HG02970 (cell line): ENCODE results near the gene ULK2.

ENCODE experiments used
- ATAC-seq: cut with Tn5 transposase; IDR thresholded peaks from one replicate; pipeline ENCODE4 v1.9.1; 2021; ENCODE audit warnings: mild to moderate bottlenecking, moderate library complexity, moderate number of reproducible peaks; ENCODE audit not compliant: unreplicated experiment, low FRiP score

Gene ULK2

GRCh38 chr17:19731626-19732025 is 136.1 kb downstream of the ULK2 start:
- no peak for ATAC-seq

- no peak for ATAC-seq
Observed at GRCh38 chr17:19730843-19731242, 136.9 kb downstream of the ULK2 start.

- ATAC-seq = no peak
Observed at GRCh38 chr17:19729900-19730299, 137.8 kb downstream of the ULK2 start.

- ATAC-seq = no peak
Observed at GRCh38 chr17:19728084-19728495, 139.6 kb downstream of the ULK2 start.

GRCh38 chr17:19727501-19728078 is 140.1 kb downstream of the ULK2 start:
- no peak for ATAC-seq

GRCh38 chr17:19726631-19727376 is 140.9 kb downstream of the ULK2 start:
- no peak for ATAC-seq

- ATAC-seq = no peak
Observed at GRCh38 chr17:19725486-19725885, 142.2 kb downstream of the ULK2 start.

GRCh38 chr17:19724501-19725420 is 143.0 kb downstream of the ULK2 start:
- ATAC-seq = no peak

GRCh38 chr17:19723964-19724363 is 143.8 kb downstream of the ULK2 start:
- ATAC-seq = no peak
